Tibial artery (tissue), 4 donors: ENCODE results near the gene LIFR.

ENCODE experiments used
- DNase-seq, 2 donors: peaks; one replicate each; pipeline ENCODE4 v3.0.0-alpha.2; 2019
- H3K27ac ChIP-seq, 2 donors: fragments of 200-600 bp; sonication (generic) in 1 of 2; 1 replicate in 1 of 2; 2 replicates in 1 of 2; pipeline ENCODE4 v1.5.1; 2018 to 2019; ENCODE audit warnings: mild to moderate bottlenecking in 1 of 2
- H3K27me3 ChIP-seq, 2 donors: fragments of 200-600 bp; sonication (generic) in 1 of 2; one replicate each; pipeline versions ENCODE4 v1.5.1 to v1.6.0; 2016 to 2019
- H3K36me3 ChIP-seq, 3 donors: fragments of 200-600 bp; sonication (generic) in 2 of 3; one replicate each; pipeline ENCODE4 v1.5.1; 2016 to 2019; ENCODE audit warnings: mild to moderate bottlenecking in 2 of 3
- H3K4me1 ChIP-seq, 4 donors: fragments of 200-600 bp; sonication (generic) in 2 of 4; 1 replicate in 3 of 4; 2 replicates in 1 of 4; pipeline ENCODE4 v1.5.1; 2016 to 2019
- H3K4me3 ChIP-seq, 2 donors: fragments of 200-600 bp; sonication (generic) in 1 of 2; 1 replicate in 1 of 2; 2 replicates in 1 of 2; pipeline ENCODE4 v1.5.1; 2018 to 2019; ENCODE audit warnings: mild to moderate bottlenecking in 2 of 2
- H3K9me3 ChIP-seq, 3 donors: fragments of 200-600 bp; sonication (generic) in 1 of 3; one replicate each; pipeline ENCODE4 v1.5.1; 2016 to 2019
- CTCF ChIP-seq, 2 experiments: fragments of 200-600 bp in 1 of 2; fragments of 450-650 bp in 1 of 2; IDR thresholded peaks; one replicate each; pipeline ENCODE4 v1.5.1; 2017 to 2019; ENCODE audit warnings: antibody characterized with exemption in 2 of 2, mild to moderate bottlenecking in 1 of 2, moderate library complexity in 1 of 2
- intact Hi-C: fragments of 100-400 bp; cut with DNase I; formaldehyde crosslinking; loops from one replicate; pipeline ENCODE4 v1.15.0; 2023; ENCODE audit warnings: low total_unique reads

LIFR gene

GRCh38 chr5:38468978-38469706, 87.3 kb downstream of the LIFR start:
- TF ChIP-seq CTCF (IDR thresholded peaks at IDR 0.05), result no peak
- peak; percentile 76 to 89 for DNase-seq
- peak overlapping the region; percentile 78 to 91 for H3K27ac ChIP-seq
- H3K36me3 ChIP-seq, result no peaks in the 10 kb centered on the region
- H3K4me3 ChIP-seq, result peak overlapping the region; percentile 15 to 23
- no peaks in the 10 kb centered on the region for H3K9me3 ChIP-seq
- intact Hi-C loops, result no loop called here
- no peaks in the 10 kb centered on the region for H3K27me3 ChIP-seq
- H3K4me1 ChIP-seq, result peaks cover 21 to 58% (median 56%) of the 10 kb centered on the region in 4 donors

GRCh38 chr5:38468202-38468673, 88.2 kb downstream of the LIFR start:
- TF ChIP-seq CTCF (IDR thresholded peaks at IDR 0.05), result no peak
- Histone ChIP-seq H3K27ac (peak overlapping the region; percentile 78 to 91), H3K27me3 (no peaks in the 10 kb centered on the region), H3K9me3 (no peaks in the 10 kb centered on the region), H3K36me3 (no peaks in the 10 kb centered on the region), H3K4me1 (peaks cover 21 to 67% (median 65%) of the 10 kb centered on the region in 4 donors), H3K4me3 (peak overlapping the region; percentile 14 to 19)
- intact Hi-C loops, result no loop called here
- peak; percentile 78 to 85 for DNase-seq

- H3K27ac ChIP-seq, result peak overlapping the region; percentile 78 to 91
- peaks cover 21 to 74% (median 68%) of the 10 kb centered on the region in 4 donors for H3K4me1 ChIP-seq
- H3K9me3 ChIP-seq, result no peaks in the 10 kb centered on the region
- H3K27me3 ChIP-seq, result no peaks in the 10 kb centered on the region
- intact Hi-C loops, result loop anchor here (2.0 kb wide), 1 partner anchor 81 kb away; no protein-coding TSS in a partner anchor
- H3K36me3 ChIP-seq, result no peaks in the 10 kb centered on the region
- peak; percentile 76 to 96 for DNase-seq
- TF ChIP-seq CTCF (IDR thresholded peaks at IDR 0.05), result no peak
- H3K4me3 ChIP-seq, result peak overlapping the region; percentile 14 to 19
Observed at GRCh38 chr5:38467353-38468040, 88.9 kb downstream of the LIFR start.

- H3K4me3 ChIP-seq, result peak overlapping the region; percentile 14 to 19
- no peaks in the 10 kb centered on the region for H3K27me3 ChIP-seq
- no peaks in the 10 kb centered on the region for H3K36me3 ChIP-seq
- no peak for TF ChIP-seq CTCF (IDR thresholded peaks at IDR 0.05)
- DNase-seq, result peak; percentile 86 to 99
- H3K27ac ChIP-seq, result peak overlapping the region; percentile 78 to 91
- intact Hi-C loops, result loop anchor here (2.0 kb wide), 1 partner anchor 82 kb away; no protein-coding TSS in a partner anchor
- no peaks in the 10 kb centered on the region for H3K9me3 ChIP-seq
- H3K4me1 ChIP-seq, result peaks cover 21 to 76% (median 68%) of the 10 kb centered on the region in 4 donors
Observed at GRCh38 chr5:38466424-38467189, 89.8 kb downstream of the LIFR start.

GRCh38 chr5:38465702-38466423, 90.6 kb downstream of the LIFR start:
- intact Hi-C loops, result loop anchor here (2.0 kb wide), 1 partner anchor 83 kb away; no protein-coding TSS in a partner anchor
- Histone ChIP-seq H3K4me1 (peaks cover 21 to 76% (median 68%) of the 10 kb centered on the region in 4 donors), H3K27ac (peak overlapping the region; percentile 78 to 91), H3K9me3 (no peaks in the 10 kb centered on the region), H3K4me3 (no peak overlapping the region), H3K36me3 (no peaks in the 10 kb centered on the region), H3K27me3 (no peaks in the 10 kb centered on the region)
- no peak for TF ChIP-seq CTCF (IDR thresholded peaks at IDR 0.05)
- no peak for DNase-seq
